ENCODE data around the gene TNS3.

The TNS3 gene

GRCh38 chr7:47333554-47333887 is 248.4 kb downstream of the TNS3 start:
- H3K4me2 ChIP-seq (ENCODE audit: low read depth, low read length): no peak overlapping the region
- H3K4me3 ChIP-seq (ENCODE audit: low read length): no peak overlapping the region
- DNase-seq: no peak
- no peak overlapping the region for H2AFZ ChIP-seq (ENCODE audit: low read length)
- no peaks in the 10 kb centered on the region for H3K9me2 ChIP-seq (replicated peaks; ENCODE audit: insufficient read depth, low read length)
- H4K20me1 ChIP-seq (ENCODE audit: insufficient read depth, low read length): no peaks in the 10 kb centered on the region; the same call in 1 of the 2 replicates
- H3K9me3 ChIP-seq (replicated peaks; ENCODE audit: insufficient read depth, low read length): no peaks in the 10 kb centered on the region
- H3F3A ChIP-seq (ENCODE audit: insufficient read depth, low read length): no peaks in the 10 kb centered on the region
- no peak for TF ChIP-seq EZH2 (optimal IDR thresholded peaks at IDR 0.05; ENCODE audit: low read depth, low read length)
- TF ChIP-seq EZH2phosphoT487 (IDR thresholded peaks at IDR 0.05; ENCODE audit: low read length): no peak
- TF ChIP-seq, protein P1, sequence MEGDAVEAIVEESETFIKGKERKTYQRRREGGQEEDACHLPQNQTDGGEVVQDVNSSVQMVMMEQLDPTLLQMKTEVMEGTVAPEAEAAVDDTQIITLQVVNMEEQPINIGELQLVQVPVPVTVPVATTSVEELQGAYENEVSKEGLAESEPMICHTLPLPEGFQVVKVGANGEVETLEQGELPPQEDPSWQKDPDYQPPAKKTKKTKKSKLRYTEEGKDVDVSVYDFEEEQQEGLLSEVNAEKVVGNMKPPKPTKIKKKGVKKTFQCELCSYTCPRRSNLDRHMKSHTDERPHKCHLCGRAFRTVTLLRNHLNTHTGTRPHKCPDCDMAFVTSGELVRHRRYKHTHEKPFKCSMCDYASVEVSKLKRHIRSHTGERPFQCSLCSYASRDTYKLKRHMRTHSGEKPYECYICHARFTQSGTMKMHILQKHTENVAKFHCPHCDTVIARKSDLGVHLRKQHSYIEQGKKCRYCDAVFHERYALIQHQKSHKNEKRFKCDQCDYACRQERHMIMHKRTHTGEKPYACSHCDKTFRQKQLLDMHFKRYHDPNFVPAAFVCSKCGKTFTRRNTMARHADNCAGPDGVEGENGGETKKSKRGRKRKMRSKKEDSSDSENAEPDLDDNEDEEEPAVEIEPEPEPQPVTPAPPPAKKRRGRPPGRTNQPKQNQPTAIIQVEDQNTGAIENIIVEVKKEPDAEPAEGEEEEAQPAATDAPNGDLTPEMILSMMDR (IDR thresholded peaks at IDR 0.05; ENCODE audit: low read length): no peak
- H3K4me1 ChIP-seq (ENCODE audit: low read length): no peaks in the 10 kb centered on the region
- no peaks in the 10 kb centered on the region for H3K27me3 ChIP-seq (replicated peaks; ENCODE audit: insufficient read depth, low read length)
- H3K9ac ChIP-seq (ENCODE audit: low read length): no peak overlapping the region
- H3K27ac ChIP-seq (ENCODE audit: low read length): no peak overlapping the region
- H3K36me3 ChIP-seq (replicated peaks; ENCODE audit: insufficient read depth, low read length): peaks cover 33% of the 10 kb centered on the region
- peaks cover 66% of the 10 kb centered on the region for H3K79me2 ChIP-seq (ENCODE audit: low read length)

DNA sequence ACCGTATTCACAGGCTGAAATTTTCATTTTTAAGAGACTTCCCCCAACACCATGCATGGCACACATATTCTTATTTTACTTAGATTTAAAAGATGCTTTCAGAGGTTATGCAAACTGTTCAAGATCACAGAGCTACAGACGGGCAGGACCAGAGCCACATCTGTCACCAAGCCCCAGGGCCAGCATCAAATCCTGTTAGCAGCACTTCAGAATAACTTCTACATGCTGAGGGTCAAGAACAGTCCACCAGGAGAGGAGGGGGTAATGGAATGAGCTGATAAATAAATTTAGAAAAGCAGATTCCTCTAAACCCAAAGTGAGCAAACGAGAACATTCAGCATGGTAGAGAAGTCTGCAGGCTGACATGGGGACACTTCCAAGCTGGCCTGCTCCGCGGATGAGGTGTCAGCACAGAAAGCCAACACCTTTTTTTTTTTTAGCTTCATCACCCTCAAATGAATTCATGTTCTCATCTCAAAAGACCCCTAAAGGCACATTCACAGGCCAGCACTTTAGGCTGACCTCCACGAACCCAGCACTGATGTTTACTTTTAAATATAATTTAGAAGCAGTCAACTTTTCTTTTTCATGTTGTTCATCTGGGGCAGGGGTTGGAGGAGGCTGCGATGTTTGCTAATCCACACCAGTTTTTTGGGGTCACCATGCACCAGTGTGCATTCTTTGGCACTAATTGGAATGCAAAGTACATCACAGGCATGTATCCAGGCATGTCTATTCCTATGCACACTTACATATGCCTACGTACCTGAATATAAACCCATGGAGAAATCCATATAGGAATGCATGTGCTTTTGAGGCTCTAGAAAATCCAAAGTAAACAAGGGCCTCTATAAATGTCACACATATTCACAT is 249.0 kb downstream of the TNS3 start:
- H3K27me3 ChIP-seq (replicated peaks; ENCODE audit: insufficient read depth, low read length): no peaks in the 10 kb centered on the region
- no peak overlapping the region for H3K9ac ChIP-seq (ENCODE audit: low read length)
- H3K4me3 ChIP-seq (ENCODE audit: low read length): no peak overlapping the region
- TF ChIP-seq EZH2phosphoT487 (IDR thresholded peaks at IDR 0.05; ENCODE audit: low read length) (no peak), EZH2 (optimal IDR thresholded peaks at IDR 0.05; ENCODE audit: low read depth, low read length) (no peak)
- TF ChIP-seq, protein P1 (IDR thresholded peaks at IDR 0.05; ENCODE audit: low read length): no peak
- peaks cover 68% of the 10 kb centered on the region for H3K79me2 ChIP-seq (ENCODE audit: low read length)
- no peaks in the 10 kb centered on the region; the same call in 1 of the 2 replicates for H4K20me1 ChIP-seq (ENCODE audit: insufficient read depth, low read length)
- no peaks in the 10 kb centered on the region for H3K9me3 ChIP-seq (replicated peaks; ENCODE audit: insufficient read depth, low read length)
- H3K9me2 ChIP-seq (replicated peaks; ENCODE audit: insufficient read depth, low read length): no peaks in the 10 kb centered on the region
- H3K4me2 ChIP-seq (ENCODE audit: low read depth, low read length): no peak overlapping the region
- no peaks in the 10 kb centered on the region for H3K4me1 ChIP-seq (ENCODE audit: low read length)
- H3K27ac ChIP-seq (ENCODE audit: low read length): no peak overlapping the region
- peaks cover 33% of the 10 kb centered on the region for H3K36me3 ChIP-seq (replicated peaks; ENCODE audit: insufficient read depth, low read length)
- H2AFZ ChIP-seq (ENCODE audit: low read length): no peak overlapping the region
- no peak for DNase-seq
- H3F3A ChIP-seq (ENCODE audit: insufficient read depth, low read length): no peaks in the 10 kb centered on the region

DNA sequence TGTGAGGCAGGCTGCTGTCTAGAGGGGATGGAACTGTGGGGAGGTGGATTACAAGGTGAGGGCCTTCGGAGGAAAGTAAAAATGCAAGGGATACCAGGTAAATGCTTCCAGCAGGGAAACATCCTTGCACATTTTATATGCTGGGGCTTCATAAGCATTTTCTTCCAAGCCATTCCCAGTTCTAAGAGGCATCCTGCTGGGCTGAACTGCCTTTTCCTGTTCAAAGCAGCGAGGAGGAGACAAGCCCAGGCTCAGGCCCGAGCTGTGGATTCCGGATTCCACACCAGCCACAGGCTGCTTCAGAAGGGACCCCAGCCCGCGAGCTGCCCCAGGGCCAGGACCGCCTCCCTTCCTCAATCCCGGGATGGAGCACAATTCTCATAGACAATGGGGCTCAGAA is 249.7 kb downstream of the TNS3 start:
- Histone ChIP-seq H3K9ac (ENCODE audit: low read length) (no peak overlapping the region), H4K20me1 (ENCODE audit: insufficient read depth, low read length) (no peaks in the 10 kb centered on the region; the same call in 1 of the 2 replicates), H3K4me2 (ENCODE audit: low read depth, low read length) (no peak overlapping the region), H3K9me3 (replicated peaks; ENCODE audit: insufficient read depth, low read length) (no peaks in the 10 kb centered on the region), H3K27ac (ENCODE audit: low read length) (no peak overlapping the region), H3K4me3 (ENCODE audit: low read length) (no peak overlapping the region), H3K79me2 (ENCODE audit: low read length) (peaks cover 61% of the 10 kb centered on the region), H3K9me2 (replicated peaks; ENCODE audit: insufficient read depth, low read length) (no peaks in the 10 kb centered on the region), H3K36me3 (replicated peaks; ENCODE audit: insufficient read depth, low read length) (peaks cover 29% of the 10 kb centered on the region), H3K4me1 (ENCODE audit: low read length) (no peaks in the 10 kb centered on the region), H2AFZ (ENCODE audit: low read length) (no peak overlapping the region), H3F3A (ENCODE audit: insufficient read depth, low read length) (peaks cover 3% of the 10 kb centered on the region; the same call in 1 of the 2 replicates), H3K27me3 (replicated peaks; ENCODE audit: insufficient read depth, low read length) (no peaks in the 10 kb centered on the region)
- TF ChIP-seq EZH2phosphoT487 (IDR thresholded peaks at IDR 0.05; ENCODE audit: low read length) (no peak), EZH2 (optimal IDR thresholded peaks at IDR 0.05; ENCODE audit: low read depth, low read length) (no peak)
- TF ChIP-seq, protein P1 (IDR thresholded peaks at IDR 0.05; ENCODE audit: low read length): no peak
- DNase-seq: no peak
